ENCODE measurements around the gene LRP4.

Gene LRP4

GRCh38 chr11:46879056-46879585 is 39.2 kb downstream of the LRP4 start:
- H3K36me3 ChIP-seq, result peaks cover 0 to 48% (median 32%) of the 10 kb centered on the region in 3 donors
- no peak overlapping the region for H3K4me3 ChIP-seq
- intact Hi-C loops (cut with DNase I; ENCODE audit: low total_unique reads), result no loop called here
- H3K27ac ChIP-seq, result no peak overlapping the region
- H3K9me3 ChIP-seq, result no peaks in the 10 kb centered on the region
- no peak for DNase-seq
- no peaks in the 10 kb centered on the region for H3K27me3 ChIP-seq
- H3K4me1 ChIP-seq, result no peaks in the 10 kb centered on the region
- TF ChIP-seq CTCF (IDR thresholded peaks at IDR 0.05), result no peak

GRCh38 chr11:46877580-46877979 is 40.8 kb downstream of the LRP4 start:
- no peaks in the 10 kb centered on the region for H3K9me3 ChIP-seq
- H3K4me3 ChIP-seq, result no peak overlapping the region
- no peaks in the 10 kb centered on the region for H3K4me1 ChIP-seq
- intact Hi-C loops (cut with DNase I; ENCODE audit: low total_unique reads), result no loop called here
- H3K36me3 ChIP-seq, result peaks cover 0 to 54% (median 34%) of the 10 kb centered on the region in 3 donors
- TF ChIP-seq CTCF (IDR thresholded peaks at IDR 0.05), result no peak
- DNase-seq, result no peak
- no peak overlapping the region for H3K27ac ChIP-seq
- no peaks in the 10 kb centered on the region for H3K27me3 ChIP-seq

GRCh38 chr11:46876471-46876870 is 41.9 kb downstream of the LRP4 start:
- no peak overlapping the region for H3K4me3 ChIP-seq
- intact Hi-C loops (cut with DNase I; ENCODE audit: low total_unique reads), result no loop called here
- H3K27me3 ChIP-seq, result no peaks in the 10 kb centered on the region
- peaks cover 0 to 63% (median 40%) of the 10 kb centered on the region in 3 donors for H3K36me3 ChIP-seq
- no peak overlapping the region for H3K27ac ChIP-seq
- no peaks in the 10 kb centered on the region for H3K4me1 ChIP-seq
- no peak for TF ChIP-seq CTCF (IDR thresholded peaks at IDR 0.05)
- H3K9me3 ChIP-seq, result no peaks in the 10 kb centered on the region
- no peak for DNase-seq

GRCh38 chr11:46874586-46874985 is 43.8 kb downstream of the LRP4 start:
- no peak for TF ChIP-seq CTCF (IDR thresholded peaks at IDR 0.05)
- intact Hi-C loops (cut with DNase I; ENCODE audit: low total_unique reads), result no loop called here
- H3K27ac ChIP-seq, result no peak overlapping the region
- no peaks in the 10 kb centered on the region for H3K9me3 ChIP-seq
- H3K4me1 ChIP-seq, result no peaks in the 10 kb centered on the region
- H3K27me3 ChIP-seq, result no peaks in the 10 kb centered on the region
- H3K4me3 ChIP-seq, result no peak overlapping the region
- no peak for DNase-seq
- peaks cover 0 to 78% (median 46%) of the 10 kb centered on the region in 3 donors for H3K36me3 ChIP-seq

GRCh38 chr11:46868912-46869311 is 49.4 kb downstream of the LRP4 start:
- Histone ChIP-seq H3K27ac (no peak overlapping the region), H3K36me3 (peaks cover 0 to 74% (median 22%) of the 10 kb centered on the region in 3 donors), H3K27me3 (no peaks in the 10 kb centered on the region), H3K4me3 (no peak overlapping the region), H3K9me3 (no peaks in the 10 kb centered on the region), H3K4me1 (no peaks in the 10 kb centered on the region)
- no peak for DNase-seq
- intact Hi-C loops (cut with DNase I; ENCODE audit: low total_unique reads), result no loop called here
- no peak for TF ChIP-seq CTCF (IDR thresholded peaks at IDR 0.05)

- intact Hi-C loops (cut with DNase I; ENCODE audit: low total_unique reads), result no loop called here
- Histone ChIP-seq H3K27me3 (no peaks in the 10 kb centered on the region), H3K36me3 (peaks cover 0 to 43% (median 13%) of the 10 kb centered on the region in 3 donors), H3K4me1 (no peaks in the 10 kb centered on the region), H3K4me3 (no peak overlapping the region), H3K9me3 (no peaks in the 10 kb centered on the region), H3K27ac (no peak overlapping the region)
- TF ChIP-seq CTCF (IDR thresholded peaks at IDR 0.05), result no peak
- no peak for DNase-seq
Measured at GRCh38 chr11:46865340-46865739, 53.0 kb downstream of the LRP4 start.

All from tibial artery (tissue), 4 donors.